GM12873 (cell line): ENCODE data around the gene NUSAP1.

Experiments used
- TF ChIP-seq, protein P1 (sequence below): IDR thresholded peaks from 2 replicates; pipeline ENCODE4 v1.5.1; 2012; ENCODE audit warnings: low read depth, mild to moderate bottlenecking, moderate library complexity, low read length, control low read depth; ENCODE audit not compliant: insufficient read depth; ENCODE audit errors: missing control alignments

Gene NUSAP1

DNA sequence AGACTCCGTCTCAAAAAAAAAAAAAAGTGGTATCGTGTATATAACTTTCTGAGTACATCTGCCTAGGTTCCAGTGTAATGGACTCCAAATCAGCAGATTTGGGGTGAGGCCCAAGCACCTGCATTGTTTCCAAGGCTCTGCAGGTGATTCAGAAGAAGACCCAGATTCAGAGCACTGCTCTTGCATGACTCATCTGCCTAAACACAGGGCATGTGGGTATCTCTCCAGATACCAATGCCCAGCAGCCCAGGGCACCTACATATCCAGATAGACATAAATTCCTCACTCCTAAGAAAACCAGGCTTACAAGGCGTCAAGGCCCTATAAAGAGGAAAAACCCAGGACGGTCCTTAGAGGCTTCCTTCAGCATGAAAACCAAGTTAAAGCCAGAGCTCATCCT is 45.3 kb downstream of the NUSAP1 start:
- TF ChIP-seq, protein P1, sequence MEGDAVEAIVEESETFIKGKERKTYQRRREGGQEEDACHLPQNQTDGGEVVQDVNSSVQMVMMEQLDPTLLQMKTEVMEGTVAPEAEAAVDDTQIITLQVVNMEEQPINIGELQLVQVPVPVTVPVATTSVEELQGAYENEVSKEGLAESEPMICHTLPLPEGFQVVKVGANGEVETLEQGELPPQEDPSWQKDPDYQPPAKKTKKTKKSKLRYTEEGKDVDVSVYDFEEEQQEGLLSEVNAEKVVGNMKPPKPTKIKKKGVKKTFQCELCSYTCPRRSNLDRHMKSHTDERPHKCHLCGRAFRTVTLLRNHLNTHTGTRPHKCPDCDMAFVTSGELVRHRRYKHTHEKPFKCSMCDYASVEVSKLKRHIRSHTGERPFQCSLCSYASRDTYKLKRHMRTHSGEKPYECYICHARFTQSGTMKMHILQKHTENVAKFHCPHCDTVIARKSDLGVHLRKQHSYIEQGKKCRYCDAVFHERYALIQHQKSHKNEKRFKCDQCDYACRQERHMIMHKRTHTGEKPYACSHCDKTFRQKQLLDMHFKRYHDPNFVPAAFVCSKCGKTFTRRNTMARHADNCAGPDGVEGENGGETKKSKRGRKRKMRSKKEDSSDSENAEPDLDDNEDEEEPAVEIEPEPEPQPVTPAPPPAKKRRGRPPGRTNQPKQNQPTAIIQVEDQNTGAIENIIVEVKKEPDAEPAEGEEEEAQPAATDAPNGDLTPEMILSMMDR, result no peak

DNA sequence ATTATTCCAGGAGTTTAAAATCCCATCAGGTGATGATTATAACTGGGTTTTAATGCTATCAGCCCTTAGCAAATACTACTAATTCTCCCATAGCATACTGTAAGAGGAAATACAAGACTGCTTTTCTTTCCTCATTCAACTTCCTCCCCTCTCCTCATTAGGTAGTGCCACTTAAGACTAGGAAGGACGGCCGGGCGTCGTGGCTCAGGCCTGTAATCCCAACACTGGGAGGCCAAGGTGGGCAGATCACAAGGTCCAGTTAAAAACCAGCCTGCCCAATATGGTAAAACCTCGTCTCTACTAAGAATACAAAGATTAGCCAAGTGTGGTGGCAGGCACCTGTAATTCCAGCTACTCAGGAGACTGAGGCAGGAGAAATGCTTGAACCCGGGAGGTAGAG is 55.0 kb downstream of the NUSAP1 start:
- TF ChIP-seq, protein P1, result no peak

DNA sequence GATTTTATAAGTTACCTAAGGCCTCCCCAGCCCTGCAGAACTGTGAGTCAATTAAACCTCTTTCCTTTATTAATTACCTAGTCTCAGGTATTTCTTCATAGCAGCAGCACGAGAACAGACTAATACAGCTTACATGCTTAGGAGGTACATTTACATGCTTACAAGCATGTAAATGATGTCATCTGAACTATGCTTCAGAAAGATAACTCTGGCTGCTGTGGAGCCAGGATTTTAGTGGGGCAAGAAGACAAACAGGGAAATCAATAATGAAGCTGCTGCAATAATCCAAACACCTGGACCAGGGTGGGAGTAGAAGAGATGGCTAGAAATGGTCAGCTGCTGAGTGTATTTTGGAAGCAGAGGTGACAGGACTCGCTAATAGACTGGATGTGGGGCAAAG is 60.0 kb downstream of the NUSAP1 start:
- TF ChIP-seq, protein P1, result no peak

DNA sequence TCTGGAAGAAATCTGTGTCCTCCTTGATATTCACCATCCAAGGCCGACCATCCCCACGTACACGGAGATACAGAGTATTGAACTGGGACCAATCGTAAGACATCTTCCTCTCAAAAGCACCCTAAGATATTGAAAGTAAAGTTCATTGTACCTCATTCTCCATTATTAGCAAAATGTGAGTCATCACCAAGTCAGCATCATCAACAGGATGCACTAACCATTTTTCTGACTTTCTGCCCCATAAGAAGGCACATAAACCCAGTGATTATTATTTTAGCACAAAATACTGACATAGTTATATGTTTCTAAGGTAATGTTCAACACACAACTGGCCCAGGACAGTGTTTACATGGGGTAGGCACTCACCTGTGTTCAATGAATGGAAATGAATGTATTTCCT is 62.2 kb downstream of the NUSAP1 start:
- TF ChIP-seq, protein P1, result no peak

DNA sequence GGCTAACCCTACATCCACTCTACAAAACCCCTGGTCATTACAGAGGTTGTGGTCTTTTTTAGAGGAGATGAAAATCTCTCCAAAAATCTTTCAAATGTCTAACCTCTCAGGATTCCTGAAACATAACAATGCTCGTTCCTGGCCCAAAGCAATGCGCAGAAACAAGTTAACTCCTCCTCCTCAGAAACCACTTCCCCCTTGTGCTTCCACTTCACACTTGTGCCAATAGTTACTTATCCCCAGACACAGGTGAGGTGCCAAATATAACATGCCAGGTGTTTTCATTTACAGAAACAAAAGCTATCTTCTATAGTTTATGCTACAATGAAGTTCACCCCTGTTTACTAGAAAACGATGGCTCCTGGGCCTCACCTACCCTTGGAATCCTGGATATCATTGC is 63.4 kb downstream of the NUSAP1 start:
- TF ChIP-seq, protein P1, result no peak

DNA sequence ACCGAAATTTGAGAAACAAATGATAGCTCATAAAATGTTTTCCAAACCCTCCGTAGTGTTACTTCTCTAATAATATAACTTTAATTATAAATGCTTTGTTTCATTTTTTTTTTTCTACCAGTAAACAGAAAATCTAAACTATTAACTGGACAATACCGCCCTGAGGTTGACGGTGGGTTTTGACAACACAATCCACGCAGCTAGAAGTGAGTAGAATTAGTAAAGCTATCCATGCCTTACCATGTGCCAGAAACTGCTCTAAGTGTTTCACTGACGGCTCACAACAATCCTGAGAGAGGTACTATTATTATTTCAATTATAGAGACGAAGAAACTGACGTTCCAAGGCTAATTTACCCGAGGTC is 69.2 kb downstream of the NUSAP1 start:
- TF ChIP-seq, protein P1, result no peak

DNA sequence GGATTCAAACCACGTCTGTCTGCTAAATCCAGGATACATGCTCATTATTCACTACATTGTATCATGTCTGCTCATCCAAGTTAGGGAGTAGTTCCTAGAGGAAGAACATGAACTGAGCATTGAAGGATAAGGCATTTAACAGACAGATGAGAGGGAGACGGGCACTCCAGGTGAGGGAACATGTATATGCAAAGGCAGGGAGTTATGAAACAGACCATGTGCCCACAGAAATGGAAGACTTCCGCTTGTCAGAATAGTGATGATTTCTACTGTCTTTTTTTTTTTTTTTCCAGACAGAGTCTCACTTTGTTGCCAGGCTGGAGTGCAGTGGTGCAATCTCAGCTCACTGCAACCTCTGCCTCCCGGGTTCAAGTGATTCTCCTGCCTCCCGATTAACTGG is 74.7 kb downstream of the NUSAP1 start:
- TF ChIP-seq, protein P1, result no peak
